ENCODE data around the gene ADAMTS14.

The ADAMTS14 gene

DNA sequence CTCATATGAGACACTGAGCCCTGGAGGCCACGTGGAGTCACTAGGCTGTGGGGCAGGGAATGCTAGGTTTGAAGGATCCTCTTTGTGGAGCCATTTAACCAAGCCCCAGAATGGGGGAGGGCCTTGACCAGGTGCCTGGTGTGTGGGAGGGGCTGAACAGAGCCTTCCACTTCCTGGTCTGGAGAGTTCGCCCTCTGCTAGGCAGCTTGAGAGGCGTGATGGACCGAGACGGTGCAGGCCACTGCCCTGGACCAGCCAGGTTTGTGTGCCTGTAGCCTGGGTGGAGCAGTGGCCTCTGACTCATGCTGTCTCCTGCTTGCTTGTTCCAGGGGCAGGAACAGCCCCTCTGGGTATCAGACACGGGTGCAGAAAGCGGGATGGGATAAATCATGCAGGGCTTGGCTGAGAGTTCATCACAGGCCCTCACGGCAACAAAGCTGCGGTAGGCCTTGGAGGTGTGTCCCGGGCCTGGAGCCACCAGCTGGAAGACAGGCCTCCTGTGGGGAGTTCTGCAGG lies 27.4 kb downstream of the ADAMTS14 start:
- TF ChIP-seq POLR2A (IDR thresholded peaks at IDR 0.05; ENCODE audit: low read depth, low read length), result no peak
- FAIRE-seq (no peak), DNase-seq (ENCODE audit: insufficient read length, low spot score) (peak; percentile 31)

DNA sequence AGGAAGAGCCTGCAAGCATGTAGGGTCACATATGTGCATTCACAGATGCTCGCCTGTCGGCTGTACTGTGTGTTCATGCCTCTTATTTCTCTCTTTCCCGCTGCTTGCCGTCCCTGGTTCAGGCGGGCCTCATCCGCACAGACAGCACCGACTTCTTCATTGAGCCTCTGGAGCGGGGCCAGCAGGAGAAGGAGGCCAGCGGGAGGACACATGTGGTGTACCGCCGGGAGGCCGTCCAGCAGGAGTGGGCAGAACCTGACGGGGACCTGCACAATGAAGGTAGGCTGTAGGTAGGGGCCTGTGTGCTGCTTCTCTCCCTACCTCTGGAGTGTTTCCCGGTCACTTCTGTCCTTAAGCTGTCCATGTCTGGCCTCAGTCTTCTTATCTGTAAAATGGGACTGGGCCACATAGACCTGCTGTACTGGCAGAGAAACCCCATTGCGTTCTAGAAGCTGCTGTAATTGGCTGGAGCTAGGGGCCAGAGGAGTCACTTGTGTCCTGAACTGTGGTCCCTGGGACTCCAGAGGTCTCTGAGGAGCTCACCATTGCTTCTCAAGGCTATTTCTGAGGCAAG lies 30.0 kb downstream of the ADAMTS14 start:
- no peak for FAIRE-seq
- TF ChIP-seq POLR2A (IDR thresholded peaks at IDR 0.05; ENCODE audit: low read depth, low read length), result no peak
- DNase-seq (ENCODE audit: insufficient read length, low spot score), result no peak

DNA sequence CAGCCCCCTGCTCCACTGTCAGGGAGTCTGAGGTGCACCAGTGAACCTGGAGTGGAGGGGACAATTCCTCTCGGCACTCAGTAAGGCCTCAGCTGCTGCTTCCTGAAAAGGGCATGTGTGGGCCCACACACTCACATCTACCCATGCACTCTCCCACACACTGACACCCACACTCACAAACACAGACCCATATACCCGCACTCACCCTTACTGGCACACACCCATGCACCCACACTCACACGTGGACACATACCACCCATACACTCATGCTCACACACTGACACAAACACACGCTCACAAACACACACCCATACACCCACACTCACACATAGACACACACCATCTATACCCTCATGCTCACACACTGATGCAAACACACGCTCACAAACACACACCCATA lies 31.9 kb downstream of the ADAMTS14 start:
- no peak for TF ChIP-seq POLR2A (IDR thresholded peaks at IDR 0.05; ENCODE audit: low read depth, low read length)
- DNase-seq (ENCODE audit: insufficient read length, low spot score), result no peak
- FAIRE-seq, result no peak

DNA sequence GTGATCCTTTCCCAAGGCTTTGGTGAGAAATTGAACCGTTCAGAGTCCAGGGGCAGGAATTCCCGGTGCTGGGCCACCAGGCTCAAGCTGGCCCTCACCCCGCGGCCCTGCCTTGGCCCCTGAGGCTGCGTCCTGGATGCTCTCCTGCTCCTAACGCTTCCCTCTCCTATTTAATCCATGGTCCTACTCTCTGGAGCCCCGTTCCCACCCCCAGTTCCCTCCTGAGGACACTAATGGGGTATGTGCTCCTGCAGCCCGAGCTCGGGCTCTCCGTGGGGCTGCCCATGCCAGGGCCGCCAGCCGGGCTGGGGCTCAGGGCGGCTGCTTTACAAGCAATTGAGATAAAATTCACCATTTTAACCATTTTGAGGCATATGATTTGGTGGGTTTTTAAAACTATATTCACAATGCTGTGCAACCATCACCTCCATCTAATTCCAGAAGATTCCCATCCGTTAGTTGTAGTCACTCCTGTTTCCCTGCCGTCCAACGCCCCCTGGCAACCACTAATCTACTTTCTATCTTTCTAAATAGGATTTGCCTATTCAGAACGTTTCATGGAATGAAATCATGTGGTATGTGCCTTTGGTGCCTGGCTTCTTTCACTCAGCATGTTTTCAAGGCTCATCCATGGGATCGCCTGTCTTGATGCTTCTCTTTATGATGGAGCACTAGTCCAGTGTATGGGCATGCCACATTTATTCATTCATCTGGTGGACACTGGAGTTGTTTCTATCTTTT lies 33.0 kb downstream of the ADAMTS14 start:
- DNase-seq (ENCODE audit: insufficient read length, low spot score), result no peak
- TF ChIP-seq POLR2A (IDR thresholded peaks at IDR 0.05; ENCODE audit: low read depth, low read length), result no peak
- FAIRE-seq, result no peak

DNA sequence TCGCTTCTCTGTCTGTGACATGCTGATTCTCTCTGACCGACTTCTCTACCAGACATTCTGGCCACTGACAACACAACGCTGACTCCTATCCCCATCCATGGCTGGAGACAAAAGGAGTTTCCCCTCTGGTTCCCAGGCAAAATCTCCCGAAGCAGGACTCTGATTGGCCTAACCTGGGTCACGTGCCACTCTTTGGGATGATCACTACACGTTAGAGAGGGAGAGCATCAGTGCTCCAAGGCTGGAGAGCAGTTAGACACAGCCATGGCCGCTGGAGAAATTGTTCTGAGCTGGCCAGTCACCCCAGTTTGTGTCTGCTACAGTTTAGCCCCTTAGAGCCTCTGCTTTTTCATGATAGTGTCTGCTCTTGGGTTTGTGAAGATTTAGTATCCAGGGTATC lies 38.9 kb downstream of the ADAMTS14 start:
- FAIRE-seq (no peak), DNase-seq (ENCODE audit: insufficient read length, low spot score) (no peak)

DNA sequence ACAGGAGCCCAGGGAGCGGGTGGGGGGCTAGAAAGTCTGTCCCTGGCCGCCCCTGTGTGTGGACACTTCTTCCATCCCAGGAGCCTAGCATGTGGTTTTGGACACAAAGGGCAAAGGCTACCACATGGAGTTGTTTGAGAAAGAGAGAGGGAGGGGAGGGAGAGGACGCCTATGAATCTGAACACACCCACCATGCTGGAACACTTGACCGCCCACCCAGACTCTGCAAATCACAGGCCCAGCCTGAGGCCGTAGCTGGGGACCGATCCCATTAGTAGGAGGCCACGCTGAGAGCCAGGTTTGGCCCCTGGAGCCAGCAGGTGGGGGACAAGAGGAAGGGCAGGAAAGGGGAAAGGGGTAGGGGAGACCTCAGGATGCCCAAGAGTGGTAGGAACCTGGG lies 39.6 kb downstream of the ADAMTS14 start:
- no peak for TF ChIP-seq POLR2A (IDR thresholded peaks at IDR 0.05; ENCODE audit: low read depth, low read length)
- no peak for DNase-seq (ENCODE audit: insufficient read length, low spot score)
- FAIRE-seq, result no peak

More for the DNA sequence above, 38.9 kb downstream of the ADAMTS14 start:
- no peak for TF ChIP-seq POLR2A (IDR thresholded peaks at IDR 0.05; ENCODE audit: low read depth, low read length)

DNA sequence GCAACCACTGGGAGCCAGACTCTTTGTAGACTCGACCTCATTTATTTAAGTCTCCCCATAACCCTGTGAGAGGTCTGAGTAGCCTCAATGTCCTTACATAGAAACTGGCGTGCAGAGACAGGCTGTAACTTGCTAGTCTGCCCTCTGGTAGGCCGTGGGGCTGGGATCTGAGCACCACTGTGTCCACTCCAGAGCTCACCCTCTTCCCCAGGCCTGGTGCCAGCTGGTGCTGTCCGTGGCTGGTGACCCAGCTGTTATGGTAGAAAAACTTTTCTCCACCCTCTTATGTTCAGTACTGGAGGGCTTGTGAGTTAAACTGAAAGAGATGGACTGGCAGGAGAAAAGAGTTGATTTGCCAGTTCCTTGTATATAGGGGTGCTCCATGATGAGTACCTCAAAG lies 41.9 kb downstream of the ADAMTS14 start:
- no peak for TF ChIP-seq POLR2A (IDR thresholded peaks at IDR 0.05; ENCODE audit: low read depth, low read length)
- FAIRE-seq, result no peak
- DNase-seq (ENCODE audit: insufficient read length, low spot score), result no peak

DNA sequence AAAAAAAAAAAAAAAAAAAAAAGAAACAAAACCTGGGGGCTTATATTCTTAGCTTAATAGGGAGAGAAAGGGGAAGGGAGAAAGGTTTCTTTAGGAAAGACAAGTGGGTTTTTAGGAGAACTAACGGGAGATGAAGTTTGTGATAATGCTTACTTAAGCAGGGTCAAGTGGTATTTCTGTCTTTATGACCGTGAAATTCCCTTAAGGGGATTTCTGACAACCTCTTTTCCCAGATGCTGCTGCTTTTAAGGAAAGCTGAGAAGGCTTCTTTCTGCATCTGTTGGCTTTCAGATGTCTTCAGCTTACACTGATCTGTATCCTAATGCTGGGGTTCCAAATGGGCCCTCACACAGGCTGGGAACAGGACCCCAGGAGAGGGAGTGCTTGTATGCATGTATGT lies 42.6 kb downstream of the ADAMTS14 start:
- no peak for TF ChIP-seq POLR2A (IDR thresholded peaks at IDR 0.05; ENCODE audit: low read depth, low read length)
- DNase-seq (ENCODE audit: insufficient read length, low spot score), result no peak
- FAIRE-seq, result no peak

DNA sequence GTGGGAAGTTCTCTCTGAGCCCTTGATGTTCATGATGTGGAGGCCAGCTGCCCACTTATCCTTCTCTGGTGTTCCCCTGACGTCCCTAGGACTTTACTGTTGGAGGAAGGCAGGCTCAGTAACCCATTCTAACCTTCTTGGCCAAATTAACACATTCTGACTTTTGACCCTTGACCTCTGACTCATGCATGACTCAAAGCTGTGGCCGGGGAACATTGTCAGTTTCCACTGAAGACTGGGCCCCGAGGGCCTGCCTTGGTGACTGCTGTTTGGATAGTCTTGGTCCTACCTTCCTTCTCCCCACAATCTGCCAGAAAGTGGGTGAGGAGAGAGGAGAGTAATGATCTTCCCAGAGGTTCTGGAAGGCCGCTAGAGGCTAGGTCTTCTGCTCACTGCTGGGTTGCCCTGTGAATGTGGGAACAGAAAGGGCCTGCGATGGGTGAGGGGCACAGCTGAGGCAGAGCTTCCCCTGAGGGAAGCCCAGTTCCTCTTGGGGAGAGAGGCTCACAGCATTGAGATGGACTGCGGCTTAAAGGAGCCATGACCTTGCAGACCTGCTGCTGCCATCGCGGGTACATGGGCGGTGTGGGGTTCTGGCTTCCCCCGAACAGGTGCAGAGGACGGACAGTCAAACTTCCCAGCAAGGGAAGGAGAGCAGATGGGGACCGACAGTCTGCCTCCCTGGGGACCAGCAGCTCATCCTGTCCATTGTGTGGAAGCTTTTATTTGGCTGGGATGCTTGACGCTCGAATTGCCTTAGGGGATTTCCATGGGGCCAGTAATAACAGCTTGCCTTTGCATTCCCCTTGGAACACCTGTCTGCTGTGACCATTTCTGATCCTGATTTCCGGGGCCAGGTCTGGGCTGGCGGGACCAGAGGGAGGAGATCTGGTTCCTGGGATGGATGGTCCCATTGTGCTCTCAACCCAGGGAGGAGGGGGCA lies 43.8 kb downstream of the ADAMTS14 start:
- FAIRE-seq, result no peak
- no peak for TF ChIP-seq POLR2A (IDR thresholded peaks at IDR 0.05; ENCODE audit: low read depth, low read length)
- peak; percentile 62 for DNase-seq (ENCODE audit: insufficient read length, low spot score)

DNA sequence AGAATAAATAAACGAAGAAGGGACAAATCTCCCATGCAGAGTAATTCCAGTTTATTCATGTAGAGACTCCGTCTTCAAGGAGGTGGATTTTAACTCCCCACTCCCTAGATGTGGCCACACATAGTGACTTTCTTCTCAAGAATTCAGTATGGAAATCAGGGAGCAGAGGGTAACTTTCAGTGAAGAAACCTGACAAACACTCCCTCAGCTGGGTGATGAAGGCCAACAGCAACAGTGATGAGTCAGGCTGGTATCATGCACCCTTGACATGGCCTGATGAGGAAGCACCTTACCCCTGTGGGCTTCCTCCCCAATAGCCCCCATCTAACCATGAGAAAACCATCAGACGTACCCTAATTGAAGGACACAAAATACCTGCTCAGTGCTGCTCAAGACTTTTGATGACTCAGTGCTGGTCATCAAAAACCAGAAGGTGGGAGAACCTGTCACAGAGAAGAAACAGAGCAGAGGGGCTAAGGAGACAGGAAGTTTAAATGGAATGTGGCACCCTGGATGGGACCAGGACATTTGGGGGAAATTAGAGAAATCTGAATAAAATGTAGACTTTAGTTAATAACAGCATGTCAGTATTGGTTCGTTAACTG lies 50.6 kb downstream of the ADAMTS14 start:
- FAIRE-seq (no peak), DNase-seq (ENCODE audit: insufficient read length, low spot score) (peak; percentile 61)
- TF ChIP-seq POLR2A (IDR thresholded peaks at IDR 0.05; ENCODE audit: low read depth, low read length), result no peak

DNA sequence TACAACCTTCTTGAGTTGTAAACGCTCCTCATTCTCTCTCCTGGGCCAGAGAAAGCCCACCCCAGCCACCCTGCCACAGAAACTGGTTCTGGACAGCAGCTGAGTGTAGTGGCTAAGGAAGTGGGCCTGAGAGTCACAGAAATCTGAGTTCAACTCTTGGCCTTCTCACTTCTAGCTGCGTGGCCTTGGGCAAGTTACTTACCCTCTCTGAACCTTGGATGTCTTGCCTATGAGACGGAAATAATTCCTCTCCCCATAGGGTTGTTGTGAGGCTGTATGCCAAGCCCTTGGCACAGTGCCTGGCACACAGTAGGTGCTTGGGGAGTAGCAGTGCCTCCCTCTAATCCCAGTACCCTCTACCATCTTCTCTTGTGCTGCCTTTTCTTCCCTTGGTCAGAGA lies 51.5 kb downstream of the ADAMTS14 start:
- DNase-seq (ENCODE audit: insufficient read length, low spot score) (no peak), FAIRE-seq (no peak)
- TF ChIP-seq POLR2A (IDR thresholded peaks at IDR 0.05; ENCODE audit: low read depth, low read length), result no peak

DNA sequence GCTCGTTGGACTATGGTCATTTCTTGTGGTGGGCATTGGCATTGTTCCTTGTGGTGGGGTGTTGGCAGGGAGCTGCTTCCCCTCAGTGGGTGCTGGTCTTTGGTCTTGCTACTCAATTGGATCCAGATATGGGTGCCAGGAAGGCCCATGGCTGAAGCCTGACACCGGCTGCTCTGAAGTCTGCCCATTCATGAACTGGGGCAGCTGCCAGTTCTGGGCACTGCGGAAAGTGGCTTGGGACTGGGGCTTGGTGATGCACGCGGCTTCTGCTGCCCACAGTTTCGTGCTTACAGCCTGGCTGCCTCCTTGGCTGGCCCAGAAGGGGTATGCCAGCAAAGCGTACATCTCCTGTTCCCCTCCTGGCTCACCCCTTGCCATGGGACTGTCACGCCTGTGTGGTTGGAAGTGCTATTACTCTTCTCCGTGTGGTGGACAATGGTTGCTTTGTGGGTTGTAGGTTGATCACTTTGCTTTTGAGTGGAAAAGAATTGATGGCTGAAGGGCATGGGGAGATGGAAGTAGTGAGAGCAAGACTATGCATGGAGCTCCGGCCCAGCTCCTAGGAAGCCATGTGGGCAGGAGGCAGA lies 54.7 kb downstream of the ADAMTS14 start:
- FAIRE-seq, result no peak
- no peak for TF ChIP-seq POLR2A (IDR thresholded peaks at IDR 0.05; ENCODE audit: low read depth, low read length)
- DNase-seq (ENCODE audit: insufficient read length, low spot score), result no peak

DNA sequence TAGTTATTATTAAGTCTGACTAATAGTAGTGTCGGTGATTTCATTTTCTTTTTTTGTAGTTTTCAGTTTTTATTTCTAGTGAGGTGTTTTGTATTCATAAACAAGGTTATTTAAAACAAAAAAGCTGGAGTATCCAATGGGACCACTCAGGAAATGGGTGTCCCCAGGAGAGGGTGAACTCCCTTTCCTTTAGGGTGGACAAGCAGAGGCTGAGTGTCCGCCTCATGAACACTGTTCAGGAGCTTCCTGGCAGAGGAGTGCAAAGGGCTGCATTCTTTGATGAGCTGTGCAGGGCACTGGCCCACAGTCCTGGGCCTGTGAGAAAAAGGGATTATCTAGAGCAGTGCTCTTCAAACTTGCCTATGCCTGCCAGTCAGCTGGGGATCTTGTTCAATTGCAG lies 56.0 kb downstream of the ADAMTS14 start:
- FAIRE-seq (no peak), DNase-seq (ENCODE audit: insufficient read length, low spot score) (no peak)
- no peak for TF ChIP-seq POLR2A (IDR thresholded peaks at IDR 0.05; ENCODE audit: low read depth, low read length)

Measured in H54 (cell line).